ENCODE results near the gene SEC23A. TPM values are rescaled to one million over a fixed set of nuclear protein-coding genes. Genes with fewer than 3 reads are reported as not detected.
A peak's percentile ranks its signal among the peaks of the same experiment; 100 is the strongest.

SEC23A gene
- total and polyA plus RNA-seq, 2 of the 13 experiments (the other 11 are each of a cell fraction or from before 2014, with no cell fraction given) = 403 to 887 TPM

DNA sequence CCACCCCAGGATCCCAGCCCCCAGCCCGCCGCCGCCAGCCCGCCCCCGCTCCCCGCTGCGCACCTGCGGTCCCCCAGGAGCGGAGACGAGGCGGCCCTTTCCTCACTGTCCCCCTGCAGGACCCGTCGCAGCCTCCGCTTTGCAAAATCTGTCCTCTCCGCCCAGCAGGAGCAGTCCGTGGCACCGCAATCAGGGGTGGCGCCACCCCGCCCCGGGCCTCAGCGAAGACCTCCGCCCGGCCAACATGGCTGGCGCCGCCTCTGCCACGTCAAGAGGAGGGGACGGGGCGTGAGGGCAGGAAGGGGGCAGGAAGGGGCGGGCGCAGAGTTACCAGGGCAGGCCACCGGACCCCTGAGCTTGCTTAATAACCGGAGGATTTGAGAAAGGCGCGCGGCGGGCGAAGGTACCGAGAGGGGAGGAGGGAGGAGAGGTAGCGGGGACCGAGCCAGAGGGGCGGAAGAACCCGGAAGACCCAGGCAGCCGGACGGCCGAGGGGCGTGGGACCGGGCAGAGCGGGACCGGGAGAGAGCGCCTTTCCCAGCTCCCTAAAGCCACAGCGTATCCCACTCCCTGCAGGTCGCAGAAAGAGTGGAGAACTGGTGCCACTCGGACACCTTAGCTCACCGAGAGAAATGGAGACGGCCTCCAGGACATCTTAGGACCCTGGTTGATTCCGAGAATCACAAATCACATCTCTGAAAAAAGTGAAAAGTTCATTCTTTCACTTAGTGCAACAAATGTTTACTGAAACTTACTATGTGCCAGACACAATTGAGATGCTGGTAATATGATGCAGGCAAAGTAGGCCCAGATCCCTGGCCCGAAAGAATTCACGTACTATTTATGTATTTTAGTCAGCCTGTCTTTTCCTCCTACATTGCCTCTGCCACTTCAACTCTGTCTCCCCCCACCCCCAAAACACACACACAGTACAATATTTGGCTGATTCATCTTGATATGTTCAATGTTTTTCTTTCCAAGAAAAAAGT, at the start of gene SEC23A (continued):
- TF ChIP-seq, protein P1, sequence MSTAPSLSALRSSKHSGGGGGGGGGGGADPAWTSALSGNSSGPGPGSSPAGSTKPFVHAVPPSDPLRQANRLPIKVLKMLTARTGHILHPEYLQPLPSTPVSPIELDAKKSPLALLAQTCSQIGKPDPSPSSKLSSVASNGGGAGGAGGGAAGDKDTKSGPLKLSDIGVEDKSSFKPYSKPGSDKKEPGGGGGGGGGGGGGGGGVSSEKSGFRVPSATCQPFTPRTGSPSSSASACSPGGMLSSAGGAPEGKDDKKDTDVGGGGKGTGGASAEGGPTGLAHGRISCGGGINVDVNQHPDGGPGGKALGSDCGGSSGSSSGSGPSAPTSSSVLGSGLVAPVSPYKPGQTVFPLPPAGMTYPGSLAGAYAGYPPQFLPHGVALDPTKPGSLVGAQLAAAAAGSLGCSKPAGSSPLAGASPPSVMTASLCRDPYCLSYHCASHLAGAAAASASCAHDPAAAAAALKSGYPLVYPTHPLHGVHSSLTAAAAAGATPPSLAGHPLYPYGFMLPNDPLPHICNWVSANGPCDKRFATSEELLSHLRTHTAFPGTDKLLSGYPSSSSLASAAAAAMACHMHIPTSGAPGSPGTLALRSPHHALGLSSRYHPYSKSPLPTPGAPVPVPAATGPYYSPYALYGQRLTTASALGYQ (CRISPR knock-in tag; IDR thresholded peaks at IDR 0.05) = peak; percentile 92
- TF ChIP-seq, protein P2, sequence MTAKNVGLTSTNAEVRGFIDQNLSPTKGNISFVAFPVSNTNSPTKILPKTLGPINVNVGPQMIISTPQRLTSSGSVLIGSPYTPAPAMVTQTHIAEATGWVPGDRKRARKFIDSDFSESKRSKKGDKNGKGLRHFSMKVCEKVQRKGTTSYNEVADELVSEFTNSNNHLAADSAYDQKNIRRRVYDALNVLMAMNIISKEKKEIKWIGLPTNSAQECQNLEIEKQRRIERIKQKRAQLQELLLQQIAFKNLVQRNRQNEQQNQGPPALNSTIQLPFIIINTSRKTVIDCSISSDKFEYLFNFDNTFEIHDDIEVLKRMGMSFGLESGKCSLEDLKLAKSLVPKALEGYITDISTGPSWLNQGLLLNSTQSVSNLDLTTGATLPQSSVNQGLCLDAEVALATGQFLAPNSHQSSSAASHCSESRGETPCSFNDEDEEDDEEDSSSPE (CRISPR knock-in tag; IDR thresholded peaks at IDR 0.05) = peak; percentile 97
- TF ChIP-seq KLF6 (CRISPR knock-in tag; IDR thresholded peaks at IDR 0.05) = peak; percentile 99
- peak; percentile 88 for TF ChIP-seq TMF1 (CRISPR knock-in tag; IDR thresholded peaks at IDR 0.05; ENCODE audit: low read depth)
- TF ChIP-seq ELF3 (CRISPR knock-in tag; IDR thresholded peaks at IDR 0.05) = peak; percentile 93
- TF ChIP-seq FIP1L1 (IDR thresholded peaks at IDR 0.05; ENCODE audit: borderline replicate concordance, insufficient read depth, low read depth, low read length) = peak; percentile 95; the same call in 1 of the 2 replicates
- TF ChIP-seq ZKSCAN1 (IDR thresholded peaks at IDR 0.05; ENCODE audit: low read length) = no peak
- TF ChIP-seq ERF (CRISPR knock-in tag; IDR thresholded peaks at IDR 0.05) = peak; percentile 100
- peak; percentile 93 for TF ChIP-seq PITX1 (CRISPR knock-in tag; IDR thresholded peaks at IDR 0.05)
- TF ChIP-seq, protein P3, sequence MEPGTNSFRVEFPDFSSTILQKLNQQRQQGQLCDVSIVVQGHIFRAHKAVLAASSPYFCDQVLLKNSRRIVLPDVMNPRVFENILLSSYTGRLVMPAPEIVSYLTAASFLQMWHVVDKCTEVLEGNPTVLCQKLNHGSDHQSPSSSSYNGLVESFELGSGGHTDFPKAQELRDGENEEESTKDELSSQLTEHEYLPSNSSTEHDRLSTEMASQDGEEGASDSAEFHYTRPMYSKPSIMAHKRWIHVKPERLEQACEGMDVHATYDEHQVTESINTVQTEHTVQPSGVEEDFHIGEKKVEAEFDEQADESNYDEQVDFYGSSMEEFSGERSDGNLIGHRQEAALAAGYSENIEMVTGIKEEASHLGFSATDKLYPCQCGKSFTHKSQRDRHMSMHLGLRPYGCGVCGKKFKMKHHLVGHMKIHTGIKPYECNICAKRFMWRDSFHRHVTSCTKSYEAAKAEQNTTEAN (CRISPR knock-in tag; conservative IDR thresholded peaks at IDR 0.05) = peak; percentile 92; the same call in 1 of the 2 replicates
- no peak; the same call in 1 of the 2 replicates for TF ChIP-seq NKX3-1 (CRISPR knock-in tag; IDR thresholded peaks at IDR 0.05)
- TF ChIP-seq, protein P4, sequence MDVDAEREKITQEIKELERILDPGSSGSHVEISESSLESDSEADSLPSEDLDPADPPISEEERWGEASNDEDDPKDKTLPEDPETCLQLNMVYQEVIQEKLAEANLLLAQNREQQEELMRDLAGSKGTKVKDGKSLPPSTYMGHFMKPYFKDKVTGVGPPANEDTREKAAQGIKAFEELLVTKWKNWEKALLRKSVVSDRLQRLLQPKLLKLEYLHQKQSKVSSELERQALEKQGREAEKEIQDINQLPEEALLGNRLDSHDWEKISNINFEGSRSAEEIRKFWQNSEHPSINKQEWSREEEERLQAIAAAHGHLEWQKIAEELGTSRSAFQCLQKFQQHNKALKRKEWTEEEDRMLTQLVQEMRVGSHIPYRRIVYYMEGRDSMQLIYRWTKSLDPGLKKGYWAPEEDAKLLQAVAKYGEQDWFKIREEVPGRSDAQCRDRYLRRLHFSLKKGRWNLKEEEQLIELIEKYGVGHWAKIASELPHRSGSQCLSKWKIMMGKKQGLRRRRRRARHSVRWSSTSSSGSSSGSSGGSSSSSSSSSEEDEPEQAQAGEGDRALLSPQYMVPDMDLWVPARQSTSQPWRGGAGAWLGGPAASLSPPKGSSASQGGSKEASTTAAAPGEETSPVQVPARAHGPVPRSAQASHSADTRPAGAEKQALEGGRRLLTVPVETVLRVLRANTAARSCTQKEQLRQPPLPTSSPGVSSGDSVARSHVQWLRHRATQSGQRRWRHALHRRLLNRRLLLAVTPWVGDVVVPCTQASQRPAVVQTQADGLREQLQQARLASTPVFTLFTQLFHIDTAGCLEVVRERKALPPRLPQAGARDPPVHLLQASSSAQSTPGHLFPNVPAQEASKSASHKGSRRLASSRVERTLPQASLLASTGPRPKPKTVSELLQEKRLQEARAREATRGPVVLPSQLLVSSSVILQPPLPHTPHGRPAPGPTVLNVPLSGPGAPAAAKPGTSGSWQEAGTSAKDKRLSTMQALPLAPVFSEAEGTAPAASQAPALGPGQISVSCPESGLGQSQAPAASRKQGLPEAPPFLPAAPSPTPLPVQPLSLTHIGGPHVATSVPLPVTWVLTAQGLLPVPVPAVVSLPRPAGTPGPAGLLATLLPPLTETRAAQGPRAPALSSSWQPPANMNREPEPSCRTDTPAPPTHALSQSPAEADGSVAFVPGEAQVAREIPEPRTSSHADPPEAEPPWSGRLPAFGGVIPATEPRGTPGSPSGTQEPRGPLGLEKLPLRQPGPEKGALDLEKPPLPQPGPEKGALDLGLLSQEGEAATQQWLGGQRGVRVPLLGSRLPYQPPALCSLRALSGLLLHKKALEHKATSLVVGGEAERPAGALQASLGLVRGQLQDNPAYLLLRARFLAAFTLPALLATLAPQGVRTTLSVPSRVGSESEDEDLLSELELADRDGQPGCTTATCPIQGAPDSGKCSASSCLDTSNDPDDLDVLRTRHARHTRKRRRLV (CRISPR knock-in tag; IDR thresholded peaks at IDR 0.05) = peak; percentile 88
- peak; percentile 97 for TF ChIP-seq ELF1 (CRISPR knock-in tag; IDR thresholded peaks at IDR 0.05)
- TF ChIP-seq, protein P5, sequence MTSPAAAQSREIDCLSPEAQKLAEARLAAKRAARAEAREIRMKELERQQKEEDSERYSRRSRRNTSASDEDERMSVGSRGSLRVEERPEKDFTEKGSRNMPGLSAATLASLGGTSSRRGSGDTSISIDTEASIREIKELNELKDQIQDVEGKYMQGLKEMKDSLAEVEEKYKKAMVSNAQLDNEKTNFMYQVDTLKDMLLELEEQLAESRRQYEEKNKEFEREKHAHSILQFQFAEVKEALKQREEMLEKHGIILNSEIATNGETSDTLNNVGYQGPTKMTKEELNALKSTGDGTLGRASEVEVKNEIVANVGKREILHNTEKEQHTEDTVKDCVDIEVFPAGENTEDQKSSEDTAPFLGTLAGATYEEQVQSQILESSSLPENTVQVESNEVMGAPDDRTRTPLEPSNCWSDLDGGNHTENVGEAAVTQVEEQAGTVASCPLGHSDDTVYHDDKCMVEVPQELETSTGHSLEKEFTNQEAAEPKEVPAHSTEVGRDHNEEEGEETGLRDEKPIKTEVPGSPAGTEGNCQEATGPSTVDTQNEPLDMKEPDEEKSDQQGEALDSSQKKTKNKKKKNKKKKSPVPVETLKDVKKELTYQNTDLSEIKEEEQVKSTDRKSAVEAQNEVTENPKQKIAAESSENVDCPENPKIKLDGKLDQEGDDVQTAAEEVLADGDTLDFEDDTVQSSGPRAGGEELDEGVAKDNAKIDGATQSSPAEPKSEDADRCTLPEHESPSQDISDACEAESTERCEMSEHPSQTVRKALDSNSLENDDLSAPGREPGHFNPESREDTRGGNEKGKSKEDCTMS (CRISPR knock-in tag; conservative IDR thresholded peaks at IDR 0.05) = peak; percentile 93; the same call in 1 of the 2 replicates
- TF ChIP-seq ZNF589 (CRISPR knock-in tag; conservative IDR thresholded peaks at IDR 0.05) = peak; percentile 99
- TF ChIP-seq, protein P6, sequence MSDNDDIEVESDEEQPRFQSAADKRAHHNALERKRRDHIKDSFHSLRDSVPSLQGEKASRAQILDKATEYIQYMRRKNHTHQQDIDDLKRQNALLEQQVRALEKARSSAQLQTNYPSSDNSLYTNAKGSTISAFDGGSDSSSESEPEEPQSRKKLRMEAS (IDR thresholded peaks at IDR 0.05) = no peak
